ENCODE data around the gene LHX6. TPM values are rescaled to one million over a fixed set of nuclear protein-coding genes. Genes with fewer than 3 reads are reported as not detected.

The LHX6 gene
- total RNA-seq, 4 donors from 2014 or later = 2.2 to 13.3 (median 8.8) TPM

DNA sequence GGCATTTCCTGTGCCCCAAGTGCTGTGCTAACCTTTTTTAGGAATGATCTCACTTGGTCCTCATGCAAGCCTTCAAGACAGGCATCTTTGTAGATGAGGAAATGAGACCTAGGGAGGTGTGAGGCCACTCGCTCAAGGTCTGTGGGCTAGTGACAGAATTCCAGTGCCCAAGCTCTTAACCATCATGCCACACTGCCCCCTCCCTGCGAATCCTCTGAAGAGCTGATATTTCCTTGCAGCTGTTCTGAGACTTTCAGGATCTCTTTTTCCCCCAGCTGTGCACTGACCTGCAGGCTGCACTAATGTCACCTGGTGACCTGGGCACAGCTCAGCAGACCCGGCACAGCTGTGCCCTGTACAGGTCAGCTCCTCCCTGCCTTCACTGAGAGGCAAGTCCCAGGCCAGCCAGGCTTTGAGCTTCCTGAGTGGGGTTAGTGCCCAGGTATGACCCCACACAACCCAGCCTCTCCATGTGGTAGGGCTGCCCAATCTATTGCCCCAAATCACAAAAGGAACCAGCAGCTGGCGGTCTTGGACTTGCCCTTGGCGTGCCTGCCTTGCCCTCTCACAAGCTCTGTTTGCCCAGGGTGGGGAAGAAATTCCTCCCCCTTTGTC lies 36.4 kb downstream of the LHX6 start:
- TF ChIP-seq CTCF (IDR thresholded peaks at IDR 0.05) = no peak
- ATAC-seq (ENCODE audit: low FRiP score) (no peak), DNase-seq (ENCODE audit: low spot score) (no peak)

DNA sequence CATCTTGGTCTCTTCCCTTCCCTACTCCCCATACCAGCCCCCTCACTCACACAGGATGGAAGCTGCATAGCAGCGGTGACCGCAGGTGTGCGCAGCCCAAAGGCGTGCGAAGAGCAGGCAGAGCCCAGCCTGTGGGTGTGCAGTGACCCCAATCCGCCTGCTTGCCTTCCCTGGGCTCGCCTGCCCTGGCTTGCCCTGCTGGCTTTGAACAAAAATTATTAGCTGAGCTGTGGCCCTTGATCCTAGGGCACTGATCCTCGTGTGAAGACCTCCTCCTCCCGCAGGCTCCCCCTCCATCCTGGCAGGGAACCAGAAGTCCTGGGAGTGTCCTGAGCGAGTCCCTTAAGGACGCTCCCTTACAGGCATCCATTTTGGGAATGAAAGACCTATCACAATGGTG lies 37.2 kb downstream of the LHX6 start:
- ATAC-seq (ENCODE audit: low FRiP score) (no peak), DNase-seq (ENCODE audit: low spot score) (no peak)
- no peak for TF ChIP-seq CTCF (IDR thresholded peaks at IDR 0.05)

- DNase-seq (ENCODE audit: low spot score) = no peak
- TF ChIP-seq CTCF (IDR thresholded peaks at IDR 0.05) = no peak
- no peak for ATAC-seq (ENCODE audit: low FRiP score)
These were observed 38.0 kb downstream of the LHX6 start for GRCh38 chr9:122190597-122191381.

GRCh38 chr9:122188369-122188768 lies 40.4 kb downstream of the LHX6 start:
- ATAC-seq (ENCODE audit: low FRiP score) (no peak), DNase-seq (ENCODE audit: low spot score) (no peak)
- no peak for TF ChIP-seq CTCF (IDR thresholded peaks at IDR 0.05)

DNA sequence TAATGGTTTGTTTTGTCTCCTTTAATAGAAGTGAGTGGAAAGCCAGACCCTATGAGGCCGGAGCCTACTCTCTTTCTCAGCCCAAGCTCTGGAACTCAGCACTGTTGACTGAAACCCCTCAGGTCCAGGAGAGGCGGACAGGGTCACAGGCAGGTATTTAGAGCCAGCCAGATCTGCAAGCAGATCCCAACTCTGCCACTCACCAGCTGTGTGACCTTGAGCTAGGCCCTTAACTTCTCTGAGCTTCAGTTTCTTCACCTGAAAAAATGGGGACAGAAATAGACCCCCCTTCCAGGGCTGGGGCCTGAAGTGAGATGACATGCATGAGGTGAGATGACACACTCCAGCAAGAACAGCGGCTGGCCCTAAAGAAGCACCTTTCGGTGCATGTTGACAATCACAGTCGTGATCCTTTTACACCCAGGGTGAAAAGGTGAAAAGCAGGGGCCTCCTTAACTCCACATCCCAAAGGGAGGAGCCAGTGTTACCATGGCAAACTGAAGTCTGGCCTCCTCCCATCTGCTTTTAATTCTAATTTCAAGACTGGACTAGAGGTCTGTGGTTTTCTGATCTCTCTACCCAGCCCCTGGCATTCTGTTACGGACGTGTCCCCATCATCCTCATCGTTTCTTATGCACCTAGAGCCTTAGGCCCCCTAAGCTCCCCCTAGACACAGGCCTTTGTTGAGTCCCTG lies 41.8 kb downstream of the LHX6 start:
- DNase-seq (ENCODE audit: low spot score) = no peak
- ATAC-seq (ENCODE audit: low FRiP score) = no peak
- no peak for TF ChIP-seq CTCF (IDR thresholded peaks at IDR 0.05)

DNA sequence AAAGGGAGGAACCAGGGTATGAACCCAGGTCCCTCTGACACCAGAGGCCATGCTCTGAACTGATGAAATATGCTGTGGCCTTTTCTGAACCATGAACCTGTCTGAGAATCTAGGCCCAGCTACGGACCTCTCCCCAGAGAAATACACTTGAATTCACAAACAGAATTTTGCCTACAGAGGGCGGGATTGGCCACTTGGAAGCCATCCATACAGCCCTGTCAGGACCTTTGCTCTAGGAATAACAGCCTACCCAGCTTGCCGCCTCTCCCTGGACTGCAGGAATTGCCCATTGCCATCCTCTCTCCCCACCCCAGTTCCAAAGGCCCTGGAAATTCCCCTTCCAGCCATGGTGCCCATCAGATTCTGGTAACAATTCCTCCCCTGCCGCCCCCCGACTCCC lies 42.5 kb downstream of the LHX6 start:
- no peak for DNase-seq (ENCODE audit: low spot score)
- TF ChIP-seq CTCF (IDR thresholded peaks at IDR 0.05) = no peak
- ATAC-seq (ENCODE audit: low FRiP score) = no peak
